Nucleus accumbens (tissue), 56 donors: ENCODE measurements around the gene ETV2.
A peak's percentile ranks its signal among the peaks of the same experiment; 100 is the strongest.
"Not testable (repeated sequence)": the region's sequence is repeated elsewhere in the genome, so short reads cannot be mapped to it uniquely, and the experiment has no call there.

Experiments used
- DNase-seq, 56 donors: peaks; one replicate each; lab custom pipeline; 2025; lab: John Stamatoyannopoulos, UW

ETV2 gene, protein sequence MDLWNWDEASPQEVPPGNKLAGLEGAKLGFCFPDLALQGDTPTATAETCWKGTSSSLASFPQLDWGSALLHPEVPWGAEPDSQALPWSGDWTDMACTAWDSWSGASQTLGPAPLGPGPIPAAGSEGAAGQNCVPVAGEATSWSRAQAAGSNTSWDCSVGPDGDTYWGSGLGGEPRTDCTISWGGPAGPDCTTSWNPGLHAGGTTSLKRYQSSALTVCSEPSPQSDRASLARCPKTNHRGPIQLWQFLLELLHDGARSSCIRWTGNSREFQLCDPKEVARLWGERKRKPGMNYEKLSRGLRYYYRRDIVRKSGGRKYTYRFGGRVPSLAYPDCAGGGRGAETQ

DNA sequence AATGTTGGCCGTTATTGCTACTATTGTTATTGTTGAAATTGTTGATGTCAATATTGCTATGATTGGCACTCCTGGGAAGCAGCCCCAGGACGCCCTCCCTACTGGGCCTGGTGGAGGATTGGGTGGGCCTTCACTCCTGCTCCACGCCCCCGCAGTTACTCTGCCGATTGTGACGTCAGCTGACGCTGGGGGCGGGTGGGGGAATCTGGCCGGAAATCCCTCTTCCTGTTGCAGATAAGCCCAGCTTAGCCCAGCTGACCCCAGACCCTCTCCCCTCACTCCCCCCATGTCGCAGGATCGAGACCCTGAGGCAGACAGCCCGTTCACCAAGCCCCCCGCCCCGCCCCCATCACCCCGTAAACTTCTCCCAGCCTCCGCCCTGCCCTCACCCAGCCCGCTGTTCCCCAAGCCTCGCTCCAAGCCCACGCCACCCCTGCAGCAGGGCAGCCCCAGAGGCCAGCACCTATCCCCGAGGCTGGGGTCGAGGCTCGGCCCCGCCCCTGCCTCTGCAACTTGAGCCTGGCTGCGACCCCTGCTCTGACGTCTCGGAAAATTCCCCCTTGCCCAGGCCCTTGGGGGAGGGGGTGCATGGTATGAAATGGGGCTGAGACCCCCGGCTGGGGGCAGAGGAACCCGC is at the start of gene ETV2:
Gene ETV2, plus strand, starts transcription at position 231 of the 637 bp plus-strand sequence. CDS start 716 bp downstream, outside the sequence.
- peak in 1 of 56 donors; percentile 28 for DNase-seq

DNA sequence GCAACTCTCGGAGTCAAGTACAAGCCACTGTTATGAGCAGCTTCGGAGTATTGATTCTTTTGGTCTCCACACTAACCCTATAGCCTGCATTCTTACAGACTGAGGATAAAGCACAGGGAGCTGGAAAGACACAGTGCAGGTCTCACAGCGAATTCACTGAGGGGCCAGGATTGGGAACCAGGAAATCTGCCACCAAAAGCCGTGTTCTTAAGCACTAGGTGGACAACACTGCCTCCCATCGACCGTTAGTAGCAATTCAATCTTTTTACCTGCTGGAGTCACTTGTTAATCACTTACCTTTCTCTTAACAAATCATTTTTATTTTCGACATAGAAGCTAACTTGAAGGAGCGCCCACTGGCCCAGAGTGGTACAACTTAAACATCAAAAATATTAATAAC is 49.3 kb upstream of the ETV2 start:
- DNase-seq: peak in 3 of 56 donors; percentile 0 to 8 (median 0)

DNA sequence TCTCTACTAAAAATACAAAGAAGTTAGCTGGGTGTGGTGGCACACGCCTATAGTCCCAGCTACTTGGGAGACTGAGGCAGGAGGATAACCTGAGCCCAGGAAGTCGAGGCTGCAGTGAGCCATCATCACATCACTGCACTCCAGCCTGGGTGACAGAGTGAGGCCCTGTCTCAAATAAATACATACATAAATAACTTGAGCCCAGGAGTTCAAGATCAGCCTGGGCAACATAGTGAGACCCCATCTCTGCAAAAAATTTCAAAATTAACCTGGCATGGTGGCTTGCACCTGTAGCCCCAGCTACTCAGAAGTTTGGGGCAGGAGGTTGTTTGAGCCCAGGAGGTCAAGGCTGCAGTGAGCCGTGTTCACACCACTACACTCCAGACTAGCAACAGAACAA is 46.5 kb upstream of the ETV2 start:
- DNase-seq: not testable (repeated sequence)

DNA sequence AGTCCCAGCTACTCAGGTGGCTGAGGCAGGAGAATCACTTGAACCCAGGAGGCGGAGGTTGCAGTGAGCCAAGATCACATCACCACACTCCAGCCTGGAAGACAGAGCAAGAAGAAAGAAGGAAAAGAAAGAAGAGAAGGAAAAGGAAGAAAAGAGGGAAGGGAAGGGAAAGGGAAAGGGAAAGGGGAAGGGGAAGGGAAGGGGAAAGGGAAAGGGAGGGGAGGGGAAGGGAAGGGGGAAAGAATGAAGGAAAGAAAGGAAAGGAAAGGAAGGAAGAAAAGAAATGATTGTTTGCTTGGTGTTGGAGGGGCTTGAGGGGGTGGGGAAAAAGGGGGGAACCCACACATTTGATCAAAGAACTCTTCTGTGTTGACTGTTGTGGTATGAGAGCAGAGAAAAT is 45.6 kb upstream of the ETV2 start:
- no peak for DNase-seq

DNA sequence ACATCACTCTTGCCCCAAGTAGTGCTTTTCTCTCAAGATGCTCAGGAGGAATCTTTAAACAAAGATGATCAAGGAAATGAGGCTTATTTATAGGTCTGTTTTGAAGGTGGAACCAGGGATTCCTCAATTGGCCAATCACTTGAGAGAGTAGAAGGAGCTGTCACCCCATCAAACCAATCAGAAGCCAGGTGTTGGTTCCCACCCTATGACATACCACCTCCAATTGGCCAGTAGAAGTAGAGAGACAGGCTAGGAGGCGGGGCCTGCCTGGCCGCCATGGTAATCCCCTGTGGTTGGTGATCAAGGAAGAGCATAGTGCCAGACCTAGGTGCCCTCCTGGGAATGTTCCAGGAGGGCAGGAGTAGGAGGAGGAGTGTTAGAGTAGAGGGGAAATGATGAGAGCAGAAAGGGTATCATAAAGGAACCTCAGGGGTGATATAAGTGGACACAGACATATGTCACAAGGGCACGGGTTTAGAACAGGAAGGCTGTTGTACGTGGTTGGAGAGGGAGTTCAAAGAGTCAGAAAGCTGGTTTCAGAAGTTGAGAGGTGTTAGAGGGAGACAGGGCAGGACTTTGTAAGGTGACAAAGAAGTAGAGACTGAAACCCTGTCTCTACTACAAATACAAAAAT is 45.1 kb upstream of the ETV2 start:
- no peak for DNase-seq

DNA sequence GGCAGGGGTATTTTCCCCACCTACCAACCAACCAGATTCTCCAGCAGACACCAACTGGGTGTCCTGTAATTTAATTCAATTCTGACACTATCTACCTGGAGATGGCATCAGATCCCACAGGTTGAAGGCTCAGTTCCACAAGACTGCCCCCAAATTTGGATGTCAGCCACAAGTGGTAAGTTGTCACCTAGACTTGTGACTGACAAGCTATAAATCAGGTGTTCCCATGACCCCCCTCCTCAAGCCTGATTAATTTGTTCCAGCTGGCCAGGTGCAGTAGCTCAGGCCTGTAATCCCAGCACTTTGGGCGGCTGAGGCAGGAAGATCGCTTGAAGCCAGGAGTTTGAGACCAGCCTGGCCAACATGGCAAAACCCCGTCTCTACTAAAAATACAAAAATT is 39.6 kb upstream of the ETV2 start:
- no peak for DNase-seq

DNA sequence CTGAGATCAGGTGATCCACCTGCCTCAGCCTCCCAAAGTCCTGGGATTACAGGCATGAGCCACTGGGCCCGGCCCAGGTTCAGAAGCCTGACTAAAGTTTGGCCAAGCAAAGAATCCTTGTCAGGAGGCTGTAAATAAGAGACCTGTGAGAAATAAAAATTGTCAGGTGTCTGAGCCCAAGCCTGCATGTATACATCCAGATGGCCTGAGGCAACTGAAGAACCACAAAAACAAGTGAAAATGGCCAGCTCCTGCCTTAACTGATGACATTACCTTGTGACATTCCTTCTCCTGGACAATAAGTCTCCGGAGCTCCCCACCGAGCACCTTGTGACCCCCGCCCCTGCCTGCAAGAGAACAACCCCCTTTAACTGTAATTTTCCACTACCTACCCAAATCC is 37.1 kb upstream of the ETV2 start:
- DNase-seq: not testable (repeated sequence)

DNA sequence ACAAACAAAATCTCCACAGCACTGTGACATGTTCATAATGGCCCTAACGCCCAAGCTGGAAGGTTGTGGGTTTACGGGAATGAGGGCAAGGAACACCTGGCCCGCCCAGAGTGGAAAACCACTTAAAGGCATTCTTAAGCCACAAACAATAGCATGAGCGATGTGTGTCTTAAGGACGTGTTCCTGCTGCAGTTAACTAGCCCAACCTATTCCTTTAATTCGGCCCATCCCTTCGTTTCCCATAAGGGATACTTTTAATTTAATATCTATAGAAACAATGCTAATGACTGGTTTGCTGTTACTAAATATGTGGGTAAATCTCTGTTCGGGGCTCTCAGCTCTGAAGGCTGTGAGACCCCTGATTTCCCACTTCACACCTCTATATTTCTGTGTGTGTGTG is 34.4 kb upstream of the ETV2 start:
- not testable (repeated sequence) for DNase-seq

DNA sequence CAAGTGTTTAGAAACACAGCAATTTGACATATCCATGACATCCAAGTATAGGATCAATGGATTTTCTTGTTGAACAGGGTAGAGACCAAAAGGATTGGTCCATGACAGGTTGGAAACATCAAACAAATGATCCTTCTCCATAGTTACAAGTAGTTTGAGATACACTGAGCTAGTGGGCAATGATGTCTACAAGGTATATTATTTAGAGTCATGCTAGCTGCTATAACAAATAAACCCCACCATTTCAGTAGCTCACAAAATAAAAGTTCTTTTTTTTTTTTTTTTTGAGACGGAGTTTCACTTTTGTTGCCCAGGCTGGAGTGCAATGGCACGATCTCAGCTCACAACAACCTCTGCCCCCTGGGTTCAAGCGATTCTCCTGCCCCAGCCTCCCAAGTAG is 33.9 kb upstream of the ETV2 start:
- DNase-seq: no peak

DNA sequence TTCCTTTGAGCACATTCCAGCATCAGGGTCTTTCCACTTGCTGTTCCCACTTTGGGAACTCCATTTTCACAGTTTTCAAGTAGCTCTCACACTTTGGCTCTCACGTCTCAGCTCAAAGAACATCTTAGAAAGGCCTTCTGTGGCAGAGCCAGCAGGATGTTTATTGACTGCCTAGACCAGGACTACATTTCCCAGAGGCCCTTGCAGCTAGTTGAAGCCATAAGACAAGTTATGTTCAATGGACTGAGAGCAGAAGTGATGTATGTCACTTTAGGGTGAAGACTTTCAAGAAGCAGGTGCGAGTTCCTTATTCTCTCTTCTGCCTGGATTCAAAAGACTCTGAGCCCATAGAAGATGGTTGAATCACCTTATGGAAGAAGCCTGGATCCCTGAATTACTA is 33.3 kb upstream of the ETV2 start:
- no peak for DNase-seq

DNA sequence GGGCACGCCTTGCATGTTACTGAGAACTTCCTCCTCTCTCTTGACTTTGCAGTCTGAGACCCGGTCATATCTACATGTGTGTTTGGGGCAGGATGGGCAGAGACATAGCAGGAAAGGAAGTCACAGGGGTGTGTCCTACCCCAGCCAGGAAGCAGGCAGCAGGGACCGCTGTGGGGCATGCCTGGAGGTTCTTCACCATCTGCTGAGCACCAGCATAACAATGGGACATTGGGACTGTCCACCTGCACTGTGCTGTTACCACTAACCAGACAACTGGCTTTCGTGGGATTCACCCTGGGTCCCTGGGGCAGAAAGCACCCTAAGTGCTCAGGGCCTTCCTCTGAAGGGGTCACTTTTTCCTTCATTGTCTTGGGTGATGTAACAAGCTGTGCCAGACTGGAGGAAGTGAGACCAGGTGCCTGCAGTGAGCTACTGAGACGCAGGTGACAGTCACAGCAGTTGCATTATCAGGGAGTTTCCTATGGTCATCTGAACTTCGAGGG is 31.6 kb upstream of the ETV2 start:
- DNase-seq: no peak

DNA sequence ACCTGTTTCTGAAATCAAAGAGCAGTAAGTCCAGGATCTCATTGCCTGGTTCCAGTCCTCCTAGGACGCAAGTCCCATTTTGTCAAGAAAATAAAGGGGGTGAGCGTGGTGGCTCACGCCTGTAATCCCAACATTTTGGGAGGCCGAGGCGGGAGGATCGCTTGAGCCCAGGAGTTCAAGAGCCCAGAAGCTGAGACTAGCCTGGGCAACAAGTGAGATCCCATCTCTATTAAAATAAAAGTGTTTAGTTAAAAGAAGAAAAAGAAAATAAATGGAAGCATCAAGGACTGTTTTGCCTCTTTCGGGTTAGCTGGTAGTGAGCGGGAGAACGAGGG is 29.4 kb upstream of the ETV2 start:
- no peak for DNase-seq

DNA sequence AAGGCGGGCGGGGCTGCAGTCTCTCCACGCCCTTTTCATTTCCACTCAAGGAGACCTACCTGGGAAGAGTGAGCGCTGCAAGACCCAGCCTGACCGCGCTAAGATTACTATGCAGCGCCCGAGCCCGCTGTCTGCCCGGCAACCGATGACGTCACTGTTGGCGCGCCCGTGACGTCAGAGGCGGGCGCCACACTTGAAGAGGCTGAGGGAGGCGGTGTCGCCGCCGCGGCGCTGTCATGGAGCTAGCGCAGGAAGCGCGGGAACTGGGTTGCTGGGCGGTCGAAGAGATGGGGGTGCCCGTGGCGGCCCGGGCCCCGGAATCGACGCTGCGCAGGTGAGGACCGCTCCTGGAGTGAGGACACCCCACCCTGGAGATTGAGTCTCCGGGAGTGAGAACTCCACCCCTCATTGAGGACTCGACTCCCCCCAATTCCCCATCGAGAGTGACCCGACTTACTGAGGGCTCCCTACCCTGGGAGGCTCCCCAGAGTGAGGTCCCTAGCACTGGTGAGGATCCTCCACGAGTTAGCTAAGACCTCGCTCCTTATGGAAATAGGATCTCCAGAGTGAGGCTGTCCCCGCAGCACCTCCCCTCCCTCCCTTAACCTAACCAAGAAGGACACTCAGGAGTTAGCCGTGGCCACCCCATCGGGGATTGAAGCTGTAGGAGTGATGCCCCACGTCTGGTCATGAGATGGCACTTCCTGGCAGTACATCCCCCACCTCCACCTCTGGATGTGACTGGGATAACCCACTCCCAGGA is 28.8 kb upstream of the ETV2 start, which contains the start of gene HAUS5:
Gene HAUS5, plus strand, starts transcription at position 177 of the 763 bp plus-strand sequence. Its CDS starts 60 bp downstream, at position 237.
- DNase-seq: peak; percentile 30 to 95 (median 83)

DNA sequence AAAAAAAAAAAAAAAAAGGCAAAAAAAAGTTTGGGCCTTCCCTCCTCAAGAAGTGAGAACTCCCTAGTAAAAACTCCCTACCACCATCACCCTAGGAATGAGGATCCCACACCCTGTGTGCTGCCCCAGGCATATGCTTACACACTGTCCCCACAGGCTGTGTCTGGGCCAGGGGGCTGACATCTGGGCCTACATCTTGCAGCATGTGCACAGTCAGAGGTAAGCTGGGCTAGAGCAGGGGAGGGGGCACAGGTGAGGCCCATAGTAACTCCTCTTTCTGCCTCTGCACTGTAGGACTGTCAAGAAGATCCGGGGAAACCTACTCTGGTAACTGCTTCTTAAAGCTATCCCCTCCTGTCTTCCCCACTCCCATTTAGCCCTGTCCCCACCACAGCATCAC is 28.0 kb upstream of the ETV2 start:
- DNase-seq: no peak

DNA sequence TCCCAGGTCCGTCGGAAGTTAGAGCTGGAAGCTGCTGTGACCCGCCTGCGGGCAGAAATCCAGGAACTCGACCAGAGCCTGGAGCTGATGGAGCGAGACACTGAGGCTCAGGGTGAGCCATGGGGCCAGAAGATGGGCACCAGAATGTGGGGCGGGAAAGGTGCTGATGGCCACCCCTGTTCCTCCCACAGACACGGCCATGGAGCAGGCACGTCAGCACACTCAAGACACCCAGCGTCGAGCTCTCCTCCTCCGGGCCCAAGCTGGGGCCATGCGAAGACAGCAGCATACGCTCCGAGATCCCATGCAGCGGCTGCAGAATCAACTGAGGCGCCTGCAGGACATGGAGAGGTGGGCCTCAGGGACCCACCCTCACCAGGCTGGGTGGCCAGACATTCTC is 26.5 kb upstream of the ETV2 start:
- no peak for DNase-seq

DNA sequence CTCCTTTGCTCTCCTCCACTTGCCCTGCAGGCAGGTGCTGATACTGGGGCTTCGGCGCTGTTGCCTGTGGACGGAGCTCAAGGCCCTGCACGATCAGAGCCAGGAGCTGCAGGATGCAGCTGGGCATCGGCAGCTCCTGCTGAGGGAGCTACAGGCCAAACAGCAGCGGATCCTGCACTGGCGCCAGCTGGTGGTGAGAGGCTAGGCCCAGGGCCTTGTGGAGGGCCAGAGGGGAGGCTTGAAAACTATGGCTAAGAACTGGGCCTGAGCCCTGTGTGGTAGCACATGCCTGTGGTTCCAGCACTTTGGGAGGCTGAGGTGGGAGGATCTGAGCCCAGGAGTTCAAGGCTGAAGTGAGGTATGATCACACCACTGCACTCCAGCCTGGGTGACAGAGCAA is 22.7 kb upstream of the ETV2 start:
- no peak for DNase-seq

DNA sequence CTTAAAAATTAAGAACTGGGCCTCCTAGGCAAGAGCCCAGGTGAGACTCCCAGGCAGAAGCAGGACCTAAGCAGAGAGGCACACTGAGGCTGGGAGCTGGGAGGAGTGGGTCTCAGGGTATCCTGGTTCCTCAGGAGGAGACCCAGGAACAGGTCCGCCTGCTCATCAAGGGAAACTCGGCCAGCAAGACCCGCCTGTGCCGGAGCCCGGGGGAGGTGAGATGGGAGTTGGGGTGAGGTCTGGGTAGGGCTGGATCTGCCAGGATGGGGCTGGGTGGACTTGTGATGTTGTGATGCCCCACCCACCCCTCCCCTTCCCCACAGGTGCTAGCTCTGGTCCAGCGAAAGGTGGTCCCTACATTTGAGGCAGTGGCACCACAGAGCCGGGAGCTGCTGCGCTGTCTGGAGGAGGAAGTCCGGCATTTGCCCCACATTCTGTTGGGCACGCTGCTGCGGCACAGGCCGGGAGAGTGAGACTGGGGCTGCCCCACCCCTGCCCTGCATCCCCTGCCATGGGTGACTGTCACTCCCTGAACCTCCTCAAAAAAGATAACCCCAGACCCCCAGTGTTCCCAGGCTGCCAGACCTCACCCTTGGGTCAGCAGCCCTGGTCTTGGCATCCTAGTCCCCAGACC is 22.1 kb upstream of the ETV2 start:
- DNase-seq: no peak

DNA sequence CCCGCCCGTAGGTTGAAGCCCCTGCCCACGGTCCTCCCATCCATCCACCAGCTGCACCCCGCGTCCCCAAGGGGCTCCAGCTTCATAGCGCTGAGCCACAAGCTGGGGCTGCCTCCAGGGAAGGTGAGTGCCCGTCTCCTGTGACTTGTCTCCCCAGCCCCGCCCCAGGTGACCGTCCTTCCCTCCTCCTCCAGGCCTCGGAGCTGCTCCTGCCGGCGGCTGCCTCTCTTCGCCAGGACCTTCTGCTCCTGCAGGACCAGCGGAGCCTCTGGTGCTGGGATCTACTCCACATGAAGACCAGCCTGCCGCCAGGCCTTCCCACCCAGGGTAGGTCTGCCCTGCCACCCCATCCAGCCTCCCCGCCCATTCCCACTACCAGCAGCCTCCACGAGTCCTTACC is 21.5 kb upstream of the ETV2 start:
- DNase-seq: no peak

DNA sequence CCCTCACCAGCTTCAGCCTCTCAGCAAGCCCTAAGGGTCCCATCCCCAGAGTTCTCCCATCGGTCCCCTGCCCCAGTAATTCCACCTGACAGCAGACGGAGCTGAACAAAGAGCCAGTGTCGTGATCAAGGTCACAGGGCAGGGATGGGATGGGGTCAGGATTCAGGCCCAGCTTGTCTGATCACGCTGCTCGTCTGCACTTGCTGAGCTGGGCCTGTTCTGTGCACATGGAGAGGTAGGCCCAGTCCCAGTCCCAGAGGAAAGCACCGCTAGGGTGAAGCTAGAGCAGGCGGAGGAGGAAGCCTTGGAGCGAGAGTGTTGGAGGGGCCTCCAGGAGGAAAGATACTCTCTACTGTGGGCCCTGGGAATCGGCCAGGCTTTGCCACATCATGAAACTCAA is 19.8 kb upstream of the ETV2 start:
- DNase-seq: no peak

DNA sequence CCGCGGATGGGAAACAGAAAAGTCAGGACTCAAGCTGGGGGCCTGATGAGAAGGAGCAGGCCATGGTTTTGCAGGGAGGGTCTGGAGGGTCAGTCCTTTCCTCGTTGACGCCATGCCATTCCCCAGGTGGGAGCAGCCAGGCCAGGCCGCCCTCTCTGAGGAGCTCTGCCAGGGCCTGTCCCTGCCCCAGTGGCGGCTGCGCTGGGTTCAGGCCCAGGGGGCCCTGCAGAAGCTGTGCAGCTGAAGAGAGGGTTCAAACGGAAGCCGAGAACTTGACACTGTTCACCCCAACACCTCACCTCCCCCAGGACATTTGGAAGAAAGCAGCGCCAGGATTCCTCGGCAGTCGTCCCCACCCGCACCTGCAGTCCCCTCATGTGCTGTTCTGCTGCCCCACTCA is 18.8 kb upstream of the ETV2 start:
- no peak for DNase-seq
